Measurements from ENCODE around the gene EMILIN2.

EMILIN2 gene

DNA sequence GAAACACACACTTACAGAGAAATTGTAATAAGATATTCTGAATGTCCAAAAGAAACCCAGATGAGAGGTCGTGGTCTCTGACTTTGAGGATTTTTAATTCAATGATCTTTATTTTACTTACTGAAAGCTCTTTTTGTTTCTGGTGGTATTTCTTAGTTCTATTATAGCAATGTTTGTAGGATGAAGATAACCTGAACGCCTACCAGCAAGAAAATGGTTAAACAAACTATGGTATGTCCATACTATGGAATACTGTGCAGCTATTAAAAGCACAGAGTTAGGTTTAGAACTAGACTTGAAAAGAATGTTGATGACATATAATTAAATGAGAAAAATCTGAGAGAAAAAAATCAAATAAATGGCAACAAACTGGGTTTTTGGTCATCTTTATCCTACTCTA is 105.8 kb downstream of the EMILIN2 start:
- DNase-seq (ENCODE audit: low read depth in 1 of 2, low spot score in 1 of 2), result no peak

DNA sequence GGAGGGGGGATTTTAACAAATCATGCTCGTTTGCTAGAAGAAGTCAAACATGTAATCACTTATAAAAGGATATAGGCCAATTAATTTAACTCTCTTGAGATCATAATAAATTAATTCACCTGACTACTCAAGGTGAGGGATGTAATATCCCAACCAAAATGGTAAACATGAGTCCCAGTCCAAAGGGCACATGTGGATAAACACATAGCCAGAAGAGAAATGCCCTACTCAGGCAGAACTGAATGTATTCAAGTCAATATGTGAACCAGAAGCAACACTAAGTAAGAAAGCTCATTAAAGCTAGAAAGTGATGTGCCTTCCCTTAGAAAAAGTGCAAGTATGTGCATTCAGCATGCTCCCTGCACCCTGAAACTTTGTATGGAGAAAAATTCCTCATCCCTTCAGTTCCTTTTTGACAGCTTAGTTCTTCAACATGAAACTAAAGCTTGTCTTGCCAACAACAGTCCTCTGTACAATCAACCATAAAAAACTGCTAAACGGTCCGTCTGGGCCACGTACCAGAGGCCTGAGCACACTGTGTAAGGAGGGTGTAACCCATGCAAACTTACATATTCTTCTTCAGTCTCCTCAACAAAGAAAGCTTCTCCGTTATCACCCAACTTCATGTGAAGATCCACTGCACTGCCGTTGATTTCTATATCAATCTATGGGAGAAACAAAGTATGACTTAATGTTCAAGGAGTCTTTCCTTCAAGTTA is 107.3 kb downstream of the EMILIN2 start:
- no peak for DNase-seq (ENCODE audit: low read depth in 1 of 2, low spot score in 1 of 2)

DNA sequence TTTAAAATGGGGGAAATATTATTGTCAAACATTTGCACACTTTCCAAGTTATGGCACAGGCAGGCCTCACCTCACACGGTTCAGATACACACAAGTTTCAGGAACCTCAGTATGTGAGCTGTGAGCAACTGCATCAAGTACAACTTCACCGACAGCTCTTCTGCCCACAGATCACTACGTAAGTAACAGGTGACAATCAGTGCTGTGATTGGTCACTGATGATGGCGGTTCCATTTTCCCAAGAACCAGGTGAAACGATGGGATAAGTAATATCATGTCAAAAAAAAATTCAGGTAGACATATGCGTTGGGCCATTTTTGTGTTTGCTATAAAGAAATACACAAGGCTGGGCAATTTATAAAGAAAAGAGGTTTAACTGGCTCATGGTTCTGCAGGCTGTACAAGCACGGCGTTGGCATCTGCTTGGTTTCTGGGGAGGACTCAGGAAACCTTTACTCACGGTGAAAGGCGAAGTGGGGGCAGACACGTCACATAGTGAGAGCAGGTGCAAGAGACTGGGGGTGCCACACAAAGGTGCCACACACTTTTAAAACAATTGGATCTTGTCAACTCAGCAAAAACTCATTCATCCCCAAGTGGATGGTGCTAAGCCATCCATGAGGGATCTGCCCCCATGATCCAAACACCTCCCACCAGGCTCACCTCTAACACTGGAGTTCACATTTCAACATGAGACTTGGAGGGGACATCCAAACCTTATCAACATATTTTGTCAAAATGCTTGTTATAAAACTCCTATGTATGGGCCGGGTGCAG is 108.3 kb downstream of the EMILIN2 start:
- DNase-seq (ENCODE audit: low read depth in 1 of 2, low spot score in 1 of 2), result no peak

DNA sequence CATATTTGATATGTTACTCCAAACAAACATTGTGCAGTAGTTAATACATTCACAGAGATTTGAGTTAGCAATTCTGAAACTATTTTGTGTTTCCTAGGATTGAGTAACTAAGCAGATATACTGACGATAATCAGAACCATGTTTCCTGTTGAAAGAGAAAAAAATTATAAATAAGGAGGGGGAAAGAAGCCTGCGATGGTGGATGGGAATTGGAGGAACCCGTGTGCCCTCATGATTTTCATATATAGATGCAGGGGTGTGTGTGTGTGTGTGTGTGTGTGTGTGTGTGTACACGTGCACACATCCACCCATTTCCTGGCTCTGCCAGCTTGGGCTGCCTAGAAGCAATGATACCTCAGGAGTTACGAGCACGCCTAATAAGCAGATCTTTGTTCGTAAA is 109.2 kb downstream of the EMILIN2 start:
- no peak for DNase-seq (ENCODE audit: low read depth in 1 of 2, low spot score in 1 of 2)

DNA sequence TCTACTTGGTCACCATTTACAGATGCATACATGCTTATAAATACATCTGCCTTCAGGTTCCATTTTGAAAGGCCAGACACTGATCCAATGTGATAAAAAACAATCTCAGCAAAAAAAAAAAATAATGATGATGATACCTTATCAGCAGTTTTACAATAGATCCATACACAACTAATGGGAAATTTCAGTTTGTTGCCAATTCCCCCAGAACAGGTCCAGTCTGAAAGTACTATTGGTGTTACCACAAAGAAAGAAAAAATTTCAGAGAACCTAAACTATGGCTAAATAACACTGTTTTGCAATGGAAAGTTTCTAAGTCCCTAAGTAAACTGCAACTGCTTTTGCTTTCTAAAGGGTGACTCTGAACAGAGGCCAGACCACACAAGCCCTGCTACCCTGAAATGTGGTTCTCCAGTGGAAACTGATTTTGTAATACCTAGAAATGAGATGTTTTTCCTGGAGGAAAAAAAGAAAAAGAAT is 112.1 kb downstream of the EMILIN2 start:
- no peak for DNase-seq (ENCODE audit: low read depth in 1 of 2, low spot score in 1 of 2)

DNA sequence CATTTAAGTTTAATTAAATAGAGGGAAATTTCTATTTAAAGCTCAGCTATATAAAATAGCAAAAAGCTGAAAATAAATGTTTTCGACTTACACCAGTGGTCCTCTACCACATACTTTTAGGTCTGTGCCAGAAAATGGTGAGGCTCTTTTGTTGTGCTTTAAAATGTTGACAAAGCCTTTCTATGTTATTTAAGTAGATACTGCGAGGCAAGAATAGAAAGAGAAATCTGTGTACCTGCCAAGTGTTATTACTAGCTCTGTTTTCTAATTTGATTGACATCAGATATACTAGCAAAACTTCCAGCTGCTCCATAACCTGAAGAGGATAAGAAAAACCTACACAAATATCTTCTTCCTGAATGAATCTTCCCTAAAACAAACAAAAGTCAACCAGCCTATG is 112.5 kb downstream of the EMILIN2 start:
- no peak for DNase-seq (ENCODE audit: low read depth in 1 of 2, low spot score in 1 of 2)

DNA sequence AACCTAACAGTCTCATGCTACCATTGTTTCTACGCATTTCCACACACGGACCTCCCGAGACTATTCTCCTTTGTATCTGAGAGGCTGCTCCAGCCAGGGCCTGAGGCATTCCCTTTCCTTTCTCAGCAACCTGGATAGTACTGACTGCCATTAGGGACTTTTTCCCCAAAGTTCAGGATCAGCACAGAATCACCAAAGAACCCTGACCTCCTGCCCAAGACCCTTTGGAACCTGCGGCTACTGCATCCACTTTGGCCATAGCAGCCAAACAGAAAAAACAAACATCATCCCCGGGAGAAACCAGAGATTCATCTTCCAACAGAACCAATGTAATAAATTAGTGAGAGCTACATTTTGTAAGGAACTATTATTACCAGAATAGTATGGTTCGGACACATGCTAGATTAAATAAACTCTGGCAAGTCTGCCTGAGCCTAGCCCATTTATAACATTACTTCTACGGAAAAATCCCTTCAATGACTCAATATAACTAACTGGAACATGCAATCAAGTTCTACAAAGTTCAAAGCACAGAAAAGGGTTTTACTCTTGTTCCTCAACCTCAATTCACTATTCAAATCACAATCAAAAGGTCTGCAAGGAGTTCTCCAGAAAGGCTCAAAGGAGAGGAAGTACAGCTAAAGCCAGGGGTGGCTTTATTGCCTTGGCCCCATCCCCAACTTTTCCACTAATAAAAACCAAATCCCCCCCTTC is 114.3 kb downstream of the EMILIN2 start:
- DNase-seq (ENCODE audit: low read depth in 1 of 2, low spot score in 1 of 2), result no peak

DNA sequence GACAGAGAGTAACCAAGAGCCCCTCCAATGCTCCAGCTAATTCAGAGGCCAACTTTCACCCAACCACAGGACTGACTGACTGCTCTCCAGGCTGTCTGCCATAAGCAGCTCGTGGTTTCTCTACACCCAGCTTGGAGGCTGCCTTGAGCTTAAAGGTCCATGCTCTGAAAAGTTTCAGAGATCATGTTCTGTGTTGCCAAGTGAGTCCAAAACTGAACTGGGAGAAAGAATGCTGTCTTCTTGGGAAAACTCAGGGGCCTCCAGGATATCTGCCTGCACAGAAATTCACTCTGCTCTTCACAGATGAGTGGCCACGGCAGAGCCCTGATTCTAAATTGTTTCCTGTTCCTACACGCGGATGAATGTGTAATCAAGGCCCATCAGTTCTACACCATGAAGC is 115.0 kb downstream of the EMILIN2 start:
- no peak for DNase-seq (ENCODE audit: low read depth in 1 of 2, low spot score in 1 of 2)

DNA sequence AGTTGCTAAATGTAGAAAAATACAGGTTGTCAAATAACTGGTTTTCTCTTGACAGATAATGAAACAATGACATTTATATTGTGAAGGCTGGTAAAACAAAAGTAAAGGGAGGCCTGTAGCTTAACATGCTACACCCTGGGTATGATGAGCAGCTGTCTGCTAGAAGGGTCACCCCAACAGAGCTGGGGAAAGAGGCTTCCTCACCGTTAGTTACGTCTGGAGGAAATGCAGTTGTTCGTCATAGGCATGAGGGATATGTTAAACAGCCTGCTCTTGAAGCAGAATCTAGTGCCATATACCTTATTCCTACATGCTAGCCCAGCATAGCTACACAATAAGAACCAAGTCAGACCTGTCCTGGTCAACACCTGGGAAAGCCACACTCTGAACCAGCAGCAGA is 116.2 kb downstream of the EMILIN2 start:
- DNase-seq (ENCODE audit: low read depth in 1 of 2, low spot score in 1 of 2), result no peak

DNA sequence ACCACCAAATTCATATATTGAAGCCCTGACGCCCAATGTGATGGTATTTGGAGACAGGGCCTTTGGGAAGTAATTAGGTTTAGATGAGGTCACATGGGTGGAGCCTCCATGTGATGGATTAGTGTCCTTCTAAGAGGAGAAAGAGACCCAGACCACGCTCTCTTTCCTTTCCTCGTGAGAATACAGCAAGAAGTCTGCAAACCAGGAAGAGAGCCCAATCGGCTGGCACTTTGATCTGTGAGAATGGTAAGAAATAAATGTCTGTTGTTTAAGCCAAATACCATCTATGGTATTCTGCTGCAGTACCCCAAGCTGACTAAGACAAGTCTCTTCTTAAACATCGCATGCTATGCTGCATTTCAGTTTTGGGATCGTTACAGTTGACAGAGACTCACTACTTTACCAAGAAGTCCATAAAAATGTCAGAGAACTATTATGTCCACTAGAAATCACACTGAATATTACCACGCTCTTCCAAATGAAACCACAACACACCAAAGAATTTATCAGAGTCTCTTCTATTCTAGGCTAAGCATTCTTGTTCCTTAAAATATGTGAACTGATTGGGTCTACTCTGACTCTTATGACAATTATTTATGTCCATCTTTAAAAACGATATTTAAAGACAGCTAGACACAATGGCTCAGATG is 117.7 kb downstream of the EMILIN2 start:
- DNase-seq (ENCODE audit: low read depth in 1 of 2, low spot score in 1 of 2), result no peak

Data from stimulated activated CD4-positive, alpha-beta T cell treated with anti-CD3 and anti-CD28 coated beads, Interleukin-15, amount 100 ng/mL, for 1 hour (primary cell).